Fibroblast of upper back skin (primary cell): ENCODE measurements around the gene TMEM132C.

Source experiments
- DNase-seq: peaks from one replicate; pipeline ENCODE4 v3.0.0-alpha.2; 2013

Gene TMEM132C

GRCh38 chr12:128729628-128730121 is 462.7 kb downstream of the TMEM132C start:
- DNase-seq: no peak

- no peak for DNase-seq
Observed at GRCh38 chr12:128734371-128734770, 467.4 kb downstream of the TMEM132C start.

GRCh38 chr12:128737292-128737966 is 470.5 kb downstream of the TMEM132C start:
- DNase-seq: no peak

- DNase-seq: no peak
Observed at GRCh38 chr12:128743916-128744315, 476.9 kb downstream of the TMEM132C start.

- no peak for DNase-seq
Observed at GRCh38 chr12:128745772-128746689, 479.1 kb downstream of the TMEM132C start.

GRCh38 chr12:128747441-128747840 is 480.5 kb downstream of the TMEM132C start:
- no peak for DNase-seq

- no peak for DNase-seq
Observed at GRCh38 chr12:128752386-128752785, 485.4 kb downstream of the TMEM132C start.

- DNase-seq: no peak
Observed at GRCh38 chr12:128753438-128753837, 486.5 kb downstream of the TMEM132C start.

GRCh38 chr12:128754275-128754674 is 487.3 kb downstream of the TMEM132C start:
- no peak for DNase-seq

- DNase-seq: no peak
Observed at GRCh38 chr12:128755566-128755965, 488.6 kb downstream of the TMEM132C start.
